K562 (cell line): ENCODE data around the gene SARS2. TPM values are rescaled to one million over a fixed set of nuclear protein-coding genes. Genes with fewer than 3 reads are reported as not detected.
A peak's percentile ranks its signal among the peaks of the same experiment; 100 is the strongest.

Source experiments
- ATAC-seq: fragments of 200-7000 bp; cut with Tn5 transposase; 3 replicates; pipeline ENCODE4 v1.9.1; 2020; ENCODE audit warnings: moderate library complexity
- BruUV-seq: library from RNA; stranded (reverse); fragments of 400-500 nt; replicated peaks from 2 replicates; lab custom pipeline; 2021; lab: Mats Ljungman, UMichigan
- CTCF ChIA-PET: fragments of 300-600 bp; formaldehyde crosslinking; extraction: SDS; loops from one replicate; lab custom pipeline; 2021; ENCODE audit warnings: low intra/inter-chr PET ratio; lab: Yijun Ruan, JAX
- POLR2A ChIA-PET: fragments of 300-600, 350-650 bp; sonication (Branson Sonifier 250); formaldehyde crosslinking; extraction: SDS; loops from one replicate; lab custom pipeline; 2021; ENCODE audit warnings: antibody characterized with exemption, inconsistent platforms; lab: Yijun Ruan, JAX
- DNase-seq, 4 experiments: peaks; one replicate each; pipeline versions ENCODE4 v3.0.0 to v3.0.0-alpha.2; 2011 to 2018; ENCODE audit warnings: low spot score in 3 of 4, mixed read lengths in 3 of 4; ENCODE audit errors: extremely low read depth in 1 of 4
- FAIRE-seq: peaks from 2 replicates; lab custom pipeline; 2011; peaks lifted over from hg19 to GRCh38; lab: Jason Lieb, UNC
- H2AFZ ChIP-seq: 2 replicates; pipeline ENCODE4 v1.6.0; 2011; ENCODE audit warnings: low read depth, low read length, control low read depth, inconsistent platforms
- H3K27ac ChIP-seq: fragments of 200-600 bp; 3 replicates; pipeline ENCODE4 v1.8.0; 2011; ENCODE audit warnings: low read depth, mild to moderate bottlenecking, control low read depth, inconsistent platforms, low read length, moderate library complexity, mixed read lengths; ENCODE audit errors: extremely low read depth
- H3K27me3 ChIP-seq, 2 experiments: fragments of 300-600 bp in 1 of 2; 2 replicates in 1 of 2; 3 replicates in 1 of 2; pipeline versions ENCODE4 v1.6.0 to v1.8.0; 2011; ENCODE audit warnings: inconsistent platforms in 2 of 2, low read length in 2 of 2, mild to moderate bottlenecking in 1 of 2, mixed read lengths in 1 of 2, moderate library complexity in 1 of 2; ENCODE audit not compliant: control insufficient read depth in 2 of 2, insufficient read depth in 2 of 2
- H3K36me3 ChIP-seq: fragments of 300-600 bp; 3 replicates; pipeline ENCODE4 v1.8.0; 2011; ENCODE audit warnings: mild to moderate bottlenecking, low read length, inconsistent platforms; ENCODE audit not compliant: control insufficient read depth, insufficient read depth
- H3K4me1 ChIP-seq, 2 experiments: fragments of 200-600 bp in 1 of 2; replicated peaks in 1 of 2; 2 replicates in 1 of 2; 3 replicates in 1 of 2; pipeline versions ENCODE4 v1.5.1 to v1.8.0; 2011; ENCODE audit warnings: inconsistent platforms in 2 of 2, low read length in 2 of 2, mild to moderate bottlenecking in 1 of 2, mixed read lengths in 1 of 2, moderate library complexity in 1 of 2; ENCODE audit not compliant: control insufficient read depth in 2 of 2, insufficient read depth in 2 of 2
- H3K4me2 ChIP-seq: 2 replicates; pipeline ENCODE4 v1.6.1; 2011; ENCODE audit warnings: low read length, control low read depth, inconsistent platforms, mixed read lengths; ENCODE audit not compliant: insufficient read depth
- H3K4me3 ChIP-seq: fragments of 200-600 bp; sonication (generic), shearing (Covaris generic); 2 replicates; pipeline ENCODE4 v1.5.1; 2016; ENCODE audit warnings: control low read depth, inconsistent platforms
- H3K79me2 ChIP-seq: fragments of 200-600 bp; 3 replicates; pipeline ENCODE4 v1.8.0; 2011; ENCODE audit warnings: low read length, inconsistent platforms; ENCODE audit not compliant: control insufficient read depth, insufficient read depth
- H3K9ac ChIP-seq, 2 experiments: 2 replicates each; pipeline versions ENCODE4 v1.6.0 to v1.6.1; 2011; ENCODE audit warnings: low read depth in 2 of 2, low read length in 2 of 2, control low read depth in 1 of 2, inconsistent platforms in 1 of 2, mild to moderate bottlenecking in 1 of 2, mixed read lengths in 1 of 2; ENCODE audit not compliant: insufficient read depth in 1 of 2
- H3K9me1 ChIP-seq: one replicate; pipeline ENCODE4 v1.6.0; 2011; ENCODE audit warnings: inconsistent platforms, mild to moderate bottlenecking, low read length, moderate library complexity; ENCODE audit not compliant: control insufficient read depth, insufficient read depth
- H3K9me3 ChIP-seq: replicated peaks from 2 replicates; pipeline ENCODE4 v1.5.1; 2011; ENCODE audit warnings: low read depth, low read length, inconsistent platforms; ENCODE audit not compliant: control insufficient read depth, insufficient read depth
- H4K20me1 ChIP-seq: replicated peaks from 2 replicates; pipeline ENCODE4 v1.6.1; 2011; ENCODE audit warnings: low read length, inconsistent platforms, mixed read lengths; ENCODE audit not compliant: control insufficient read depth, insufficient read depth
- HCFC1 ChIP-seq: IDR thresholded peaks from 2 replicates; pipeline ENCODE4 v1.6.1; 2012; ENCODE audit warnings: low read depth, low read length, improper control_type of control experiment
- KLF13 ChIP-seq: fragments of 450-650 bp; IDR thresholded peaks from 2 replicates; pipeline ENCODE4 v1.6.1; 2016; ENCODE audit warnings: missing genetic modification characterization, low read depth, mild to moderate bottlenecking, missing compliant biosample characterization, moderate library complexity, borderline replicate concordance
- NR4A1 ChIP-seq, 2 experiments: fragments of 250-450 bp in 1 of 2; fragments of 450-650 bp in 1 of 2; sonication (Bioruptor Pico) in 1 of 2; IDR thresholded peaks; 2 replicates each; pipeline versions ENCODE4 v1.4.0 to v1.6.1; 2016 to 2020; ENCODE audit warnings: mild to moderate bottlenecking in 2 of 2, missing compliant biosample characterization in 1 of 2, missing genetic modification characterization in 1 of 2, moderate library complexity in 1 of 2
- POLR2A ChIP-seq: fragments of 450-650 bp; conservative IDR thresholded peaks from 2 replicates; pipeline ENCODE4 v1.6.1; 2016
- SNIP1 ChIP-seq: fragments of 450-650 bp; IDR thresholded peaks from 2 replicates; pipeline ENCODE4 v1.7.1; 2017; ENCODE audit warnings: low read depth, mild to moderate bottlenecking
- SPI1 ChIP-seq: IDR thresholded peaks from 2 replicates; pipeline ENCODE4 v1.6.1; 2011; ENCODE audit warnings: low read depth, low read length, control low read depth, borderline replicate concordance
- THRAP3 ChIP-seq: fragments of 450-650 bp; IDR thresholded peaks from 2 replicates; pipeline ENCODE4 v1.6.1; 2016; ENCODE audit warnings: mild to moderate bottlenecking, inconsistent platforms, borderline replicate concordance
- WGBS: fragments of 100-300 bp; shearing (Covaris generic); methylation state at CpG from one replicate; pipeline ENCODE4 v1.1.6; 2016; ENCODE audit warnings: low coverage, mixed read lengths; ENCODE audit not compliant: insufficient coverage; ENCODE audit errors: missing lambda C conversion rate; 5-methylcytosine and 5-hydroxymethylcytosine counted together
- in situ Hi-C: fragments of 300-500 bp; cut with MboI; formaldehyde crosslinking; loops from 4 replicates; pipeline ENCODE4 v1.15.0; 2018; ENCODE audit warnings: inconsistent platforms, mixed read lengths
- intact Hi-C: fragments of 100-400 bp; cut with micrococcal nuclease; formaldehyde crosslinking; loops from 2 replicates; pipeline ENCODE4 v1.14.2; 2022
- polyA plus RNA-seq, 8 experiments: library from polyadenylated mRNA; depleted of rRNA in 4 of 8; stranded (reverse) in 5 of 8; unstranded in 3 of 8; fragments of >200 nt; fragmentation: Nextera tagmentation in 2 of 8; fragmentation: Illumina TruSeq in 1 of 8; extraction: Ambion mirVana in 2 of 8; extraction: Trizol in 1 of 8; gene quantifications; 2 replicates each; pipeline versions ENCODE4 v1.2.1 to v1.2.3, GENCODE V29; 2011 to 2014; ENCODE audit warnings: inconsistent platforms in 1 of 8, missing spikeins in 1 of 8
- total RNA-seq, 7 experiments: library from RNA; depleted of rRNA in 6 of 7; stranded (reverse); fragments of >200 nt in 6 of 7; fragmentation: Illumina TruSeq in 2 of 7; extraction: Trizol in 2 of 7; gene quantifications; 2 replicates each; pipeline versions ENCODE4 v1.2.1 to v1.2.3, GENCODE V29; 2011 to 2021; ENCODE audit warnings: low replicate concordance in 1 of 7
- TF ChIP-seq, protein P1 (sequence below): fragments of 450-650 bp; formaldehyde crosslinking; IDR thresholded peaks from 2 replicates; pipeline ENCODE4 v1.4.0; 2022; ENCODE audit warnings: mild to moderate bottlenecking, moderate library complexity

The SARS2 gene
- total and polyA plus RNA-seq, 9 of the 15 experiments (the other 6 are each of a cell fraction or from before 2014, with no cell fraction given), result 3.1 to 59.1 (median 31.7) TPM

DNA sequence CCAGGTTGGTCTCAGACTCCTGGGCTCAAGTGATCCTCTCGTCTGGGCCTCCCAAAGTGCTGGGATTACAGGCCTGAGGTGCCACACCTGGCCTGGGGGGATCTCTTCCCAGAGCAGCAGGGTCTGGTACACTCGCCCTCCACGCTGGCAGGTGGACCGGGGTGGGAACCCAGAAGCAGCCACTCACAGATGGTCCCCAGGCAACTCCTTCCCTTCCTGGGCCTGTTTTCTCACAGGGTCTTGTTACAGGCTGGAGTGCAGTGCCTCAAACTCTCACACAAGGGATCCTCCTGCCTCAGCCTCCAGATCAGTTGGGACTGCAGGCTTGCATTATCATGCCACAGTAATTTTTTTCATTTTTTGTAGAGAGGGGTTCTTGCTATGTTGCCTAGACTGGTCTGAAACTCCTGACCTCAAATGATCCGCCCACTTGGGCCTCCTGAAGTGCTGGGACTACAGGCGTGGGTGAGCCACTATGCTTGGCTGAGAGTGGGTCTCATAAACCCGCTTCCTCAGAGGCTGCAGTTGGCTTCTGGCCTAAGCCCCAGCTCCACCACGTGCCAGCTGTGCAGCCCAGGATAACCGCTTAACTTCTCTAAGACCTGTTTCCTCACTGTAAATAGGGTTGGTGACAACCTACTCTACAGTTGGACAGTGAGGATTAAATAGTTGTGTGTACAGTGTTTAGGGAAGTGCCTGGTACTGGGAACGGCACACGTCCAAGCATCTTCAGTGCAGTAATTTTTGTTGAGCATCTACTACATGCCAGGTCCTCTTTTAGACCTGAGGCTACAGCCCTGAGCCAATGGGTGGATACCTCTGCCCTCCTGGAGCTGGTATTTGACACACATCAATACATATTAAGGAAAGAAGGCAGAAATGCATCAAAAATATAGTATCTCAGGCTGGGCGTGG, 17.7 kb downstream of the SARS2 start:
- Histone ChIP-seq H4K20me1 (no peaks in the 10 kb centered on the region), H3K4me1 (peaks cover 0 to 44% of the 10 kb centered on the region in 2 experiments; a peak in 3 of 5 replicates), H3K36me3 (no peaks in the 10 kb centered on the region), H3K79me2 (no peaks in the 10 kb centered on the region)
- intact Hi-C loops, result no loop called here
- no TSS peak for BruUV-seq
- 0 out of 2 replicates have a peak, but pooled peaks have one; percentile 18 for TF ChIP-seq POLR2A
- TF ChIP-seq KLF13 (tag), result no peak
- TF ChIP-seq THRAP3, result no peak
- TF ChIP-seq NR4A1 (CRISPR knock-in tag; IDR thresholded peaks at IDR 0.05), result no peak
- TF ChIP-seq NR4A1 (tag; IDR thresholded peaks at IDR 0.05), result no peak
- no peak for TF ChIP-seq SNIP1
- TF ChIP-seq, protein P1, sequence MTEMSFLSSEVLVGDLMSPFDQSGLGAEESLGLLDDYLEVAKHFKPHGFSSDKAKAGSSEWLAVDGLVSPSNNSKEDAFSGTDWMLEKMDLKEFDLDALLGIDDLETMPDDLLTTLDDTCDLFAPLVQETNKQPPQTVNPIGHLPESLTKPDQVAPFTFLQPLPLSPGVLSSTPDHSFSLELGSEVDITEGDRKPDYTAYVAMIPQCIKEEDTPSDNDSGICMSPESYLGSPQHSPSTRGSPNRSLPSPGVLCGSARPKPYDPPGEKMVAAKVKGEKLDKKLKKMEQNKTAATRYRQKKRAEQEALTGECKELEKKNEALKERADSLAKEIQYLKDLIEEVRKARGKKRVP (CRISPR knock-in tag), result no peak
- TF ChIP-seq HCFC1, result no peak
- TF ChIP-seq SPI1, result 0 out of 2 replicates have a peak, but pooled peaks have one; percentile 20
- TF ChIP-seq, all 486 proteins: peak for 2
- CTCF ChIA-PET, result no interaction called here
- Histone ChIP-seq H3K27me3 (no peaks in the 10 kb centered on the region), H3K9me3 (no peaks in the 10 kb centered on the region), H3K9me1 (no peaks in the 10 kb centered on the region), H3K9ac (0 out of 4 replicates have a peak overlapping the region, but pooled peaks of 1 of the 2 experiments have one; percentile 54), H3K4me2 (no peak overlapping the region), H3K4me3 (no peak overlapping the region), H2AFZ (no peak overlapping the region), H3K27ac (no peak overlapping the region)
- FAIRE-seq, result no peak
- DNase-seq, result no peak
- in situ Hi-C loops, result no loop called here
- 82% methylated on average over 11 of the region's 12 CpGs for WGBS
- POLR2A ChIA-PET, result no interaction called here
- ATAC-seq, result no peak
